OCI-LY7 (cell line): ENCODE results near the gene UGCG. TPM values are rescaled to one million over a fixed set of nuclear protein-coding genes. Genes with fewer than 3 reads are reported as not detected.
A peak's percentile ranks its signal among the peaks of the same experiment; 100 is the strongest.

Experiments used
- Bru-seq: library from RNA; stranded (reverse); fragments of 400-500 nt; gene quantifications from one replicate; lab custom pipeline; 2021; lab: Mats Ljungman, UMichigan
- BruChase-seq, 2 experiments: library from RNA; stranded (reverse); fragments of 400-500 nt; gene quantifications; one replicate each; lab custom pipeline; 2021; lab: Mats Ljungman, UMichigan
- BruUV-seq: library from RNA; stranded (reverse); fragments of 400-500 nt; replicated peaks from 2 replicates; lab custom pipeline; 2021; lab: Mats Ljungman, UMichigan
- CTCF ChIA-PET: fragments of 300-600 bp; sonication (Branson Sonifier 250); formaldehyde crosslinking; loops from one replicate; lab custom pipeline; 2022; ENCODE audit warnings: antibody characterized with exemption; ENCODE audit not compliant: unreplicated experiment; lab: Charles Lee
- POLR2A ChIA-PET: fragments of 300-600 bp; sonication (Branson Sonifier 250); formaldehyde crosslinking; loops from one replicate; lab custom pipeline; 2022; ENCODE audit warnings: antibody characterized with exemption; lab: Charles Lee
- DNase-seq: peaks from one replicate; pipeline ENCODE4 v3.0.0-alpha.2; 2015; ENCODE audit warnings: low spot score
- H2AFZ ChIP-seq: fragments of 200-600 bp; sonication (generic), shearing (Covaris generic); 2 replicates; pipeline ENCODE4 v1.6.1; 2014; ENCODE audit warnings: mild to moderate bottlenecking, antibody characterized with exemption, low read length, moderate library complexity
- H3K27ac ChIP-seq: fragments of 200-600 bp; sonication (generic); 2 replicates; pipeline ENCODE4 v1.5.1; 2014; ENCODE audit warnings: mixed run types, low read depth, mild to moderate bottlenecking, moderate library complexity, low read length, inconsistent platforms; ENCODE audit not compliant: poor library complexity, severe bottlenecking
- H3K36me3 ChIP-seq: fragments of 200-600 bp; sonication (generic); 2 replicates; pipeline ENCODE4 v1.6.1; 2014; ENCODE audit warnings: mild to moderate bottlenecking, antibody characterized with exemption, low read length, moderate library complexity, mixed read lengths; ENCODE audit not compliant: insufficient read depth
- H3K4me1 ChIP-seq: fragments of 200-600 bp; sonication (generic); 2 replicates; pipeline ENCODE4 v1.5.1; 2014; ENCODE audit warnings: mild to moderate bottlenecking, low read length; ENCODE audit not compliant: insufficient read depth, poor library complexity, severe bottlenecking
- H3K4me2 ChIP-seq: fragments of 200-600 bp; sonication (generic); 2 replicates; pipeline ENCODE4 v1.6.1; 2014; ENCODE audit warnings: mild to moderate bottlenecking, low read length
- H3K4me3 ChIP-seq: fragments of 200-600 bp; sonication (generic); 2 replicates; pipeline ENCODE4 v1.5.1; 2014; ENCODE audit warnings: mild to moderate bottlenecking, low read depth, low read length; ENCODE audit not compliant: poor library complexity, severe bottlenecking
- H3K79me2 ChIP-seq: fragments of 200-600 bp; sonication (generic); 2 replicates; pipeline ENCODE4 v1.6.1; 2016; ENCODE audit warnings: low read depth, mild to moderate bottlenecking, low read length, moderate library complexity, mixed read lengths; ENCODE audit not compliant: insufficient read depth
- H3K9me2 ChIP-seq: fragments of 200-600 bp; sonication (generic); 2 replicates; pipeline ENCODE4 v1.6.1; 2016; ENCODE audit warnings: mild to moderate bottlenecking, low read length, mixed read lengths; ENCODE audit not compliant: insufficient read depth
- H3K9me3 ChIP-seq: fragments of 200-600 bp; sonication (generic); 2 replicates; pipeline ENCODE4 v1.6.1; 2014; ENCODE audit warnings: mild to moderate bottlenecking, mixed run types, low read length, mixed read lengths
- H4K20me1 ChIP-seq: fragments of 200-600 bp; sonication (generic); 2 replicates; pipeline ENCODE4 v1.6.1; 2014; ENCODE audit warnings: mild to moderate bottlenecking, antibody characterized with exemption, low read length, moderate library complexity, mixed read lengths; ENCODE audit not compliant: insufficient read depth
- CTCF ChIP-seq: fragments of 200-600 bp; sonication (generic); conservative IDR thresholded peaks from 2 replicates; pipeline ENCODE4 v1.5.1; 2014; ENCODE audit warnings: mild to moderate bottlenecking, antibody characterized with exemption, low read length, moderate library complexity, mixed read lengths
- EZH2phosphoT487 ChIP-seq: fragments of 200-600 bp; sonication (generic); IDR thresholded peaks from 2 replicates; pipeline ENCODE4 v1.6.1; 2018; ENCODE audit warnings: low read depth, borderline replicate concordance, mild to moderate bottlenecking, mixed run types, antibody characterized with exemption, low read length, moderate library complexity, mixed read lengths
- intact Hi-C: fragments of 100-400 bp; cut with micrococcal nuclease; formaldehyde crosslinking; loops from one replicate; pipeline ENCODE4 v1.10.0; 2022; ENCODE audit not compliant: unreplicated experiment
- long read RNA-seq: library from polyadenylated mRNA; stranded (forward); transcript quantifications from one replicate; pipeline ENCODE4 v2.0.0, GENCODE V29; 2022
- total RNA-seq, 2 experiments: library from RNA; depleted of rRNA in 1 of 2; stranded (reverse); fragments of >200 nt in 1 of 2; shearing (Covaris generic) in 1 of 2; gene quantifications; 2 replicates each; pipeline ENCODE4 v1.2.3, GENCODE V29; 2014 to 2022

Gene UGCG
- total RNA-seq (2014; rRNA removed; shearing (Covaris generic)) (12.0 and 14.7 TPM in 2 replicates), total RNA-seq (2022) (12.9 and 16.5 TPM in 2 replicates), Bru-seq, nascent RNA (percentile 79 among the genes with signal in this experiment), BruChase-seq, experiment 1, labeled RNA remaining after a 6-hour chase (percentile 63 among the genes with signal in this experiment), BruChase-seq, experiment 2, labeled RNA remaining after a 2-hour chase (percentile 79 among the genes with signal in this experiment)
- long read RNA-seq, full-length matches to known transcripts: 17 of 18 reads
- long read RNA-seq, partial matches to known transcripts: 0 of 18 reads
- long read RNA-seq, other reads (novel, unspliced or antisense): 1 of 18 reads

- H3K36me3 ChIP-seq: peaks cover 23% of the 10 kb centered on the region
- H2AFZ ChIP-seq: peak within 1 kb of the TSS; percentile 81
- peak within 1 kb of the TSS; percentile 98 for H3K4me2 ChIP-seq
- peaks cover 7% of the 10 kb centered on the region; the same call in 1 of the 2 replicates for H3K9me3 ChIP-seq
- no peaks in the 10 kb centered on the region for H3K9me2 ChIP-seq
- peak; percentile 91 for DNase-seq
- BruUV-seq: no TSS peak
- intact Hi-C loops: loop anchor here (2.0 to 10.0 kb wide), 8 partner anchors 31 to 859 kb away; partner anchors contain the start of genes DNAJC25, INIP, PTBP3 and SNX30
- TF ChIP-seq EZH2phosphoT487 (no peak), CTCF (no peak)
- peaks cover 44% of the 10 kb centered on the region for H3K4me1 ChIP-seq
- H3K27ac ChIP-seq: peak within 1 kb of the TSS; percentile 82
- peaks cover 39% of the 10 kb centered on the region for H3K79me2 ChIP-seq
- peak within 1 kb of the TSS; percentile 97 for H3K4me3 ChIP-seq
- CTCF ChIA-PET: no interaction called here
- POLR2A ChIA-PET: interaction anchor here (0.5 to 1.6 kb wide), 10 partner anchors 8 to 371 kb away, joined by 3 to 8 read pairs (median 4); partner anchors contain the start of gene ZNF483
- peaks cover 12% of the 10 kb centered on the region; the same call in 1 of the 2 replicates for H4K20me1 ChIP-seq
Observed at GRCh38 chr9:111895996-111896941, at the start of gene UGCG. UGCG (plus strand) TSS chr9:111896814; CDS start chr9:111897216, 402 bp downstream.

DNA sequence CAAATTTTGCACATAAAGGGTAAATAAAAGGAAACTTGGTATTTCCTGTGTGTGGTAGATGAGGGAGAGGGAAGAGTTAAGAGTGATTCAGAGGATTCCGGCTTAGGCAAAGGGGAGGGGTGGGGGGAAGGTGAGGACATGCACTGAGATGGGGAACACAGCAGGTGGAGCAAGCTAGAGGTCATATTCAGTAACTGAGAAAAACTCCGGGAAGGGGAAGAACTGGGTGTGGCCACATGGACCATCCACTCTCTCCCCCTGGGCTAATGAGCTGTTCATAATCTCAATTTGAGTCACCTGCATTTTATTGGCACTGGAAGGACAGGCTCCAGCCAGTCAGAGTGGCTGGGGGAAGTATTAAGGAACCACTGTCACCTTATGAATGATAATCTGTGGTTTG is 45.1 kb upstream of the UGCG start:
- TF ChIP-seq CTCF: no peak
- TF ChIP-seq EZH2phosphoT487: no peak
- CTCF ChIA-PET: no interaction called here
- H3K36me3 ChIP-seq: no peaks in the 10 kb centered on the region
- no peak overlapping the region for H2AFZ ChIP-seq
- BruUV-seq: no TSS peak
- no peak overlapping the region for H3K4me3 ChIP-seq
- no peaks in the 10 kb centered on the region for H3K79me2 ChIP-seq
- POLR2A ChIA-PET: no interaction called here
- intact Hi-C loops: no loop called here
- H3K4me2 ChIP-seq: no peak overlapping the region
- no peaks in the 10 kb centered on the region for H3K4me1 ChIP-seq
- H3K27ac ChIP-seq: no peak overlapping the region
- no peak for DNase-seq
- H4K20me1 ChIP-seq: no peaks in the 10 kb centered on the region
- H3K9me3 ChIP-seq: no peaks in the 10 kb centered on the region
- H3K9me2 ChIP-seq: no peaks in the 10 kb centered on the region
